Activated CD4-positive, alpha-beta T cell treated with anti-CD3 and anti-CD28 coated beads for 24 hours (primary cell): ENCODE data around the gene UVRAG.
"Not testable (repeated sequence)": the region's sequence is repeated elsewhere in the genome, so short reads cannot be mapped to it uniquely, and the experiment has no call there.

ENCODE experiments used
- DNase-seq, 2 donors: peaks; one replicate each; pipeline ENCODE4 v3.0.0-alpha.2; 2020; ENCODE audit warnings: low read depth in 2 of 2

The UVRAG gene

GRCh38 chr11:76074148-76075095 is 259.4 kb downstream of the UVRAG start:
- DNase-seq = no peak

GRCh38 chr11:76075716-76076115 is 260.7 kb downstream of the UVRAG start:
- no peak for DNase-seq

- not testable (repeated sequence) for DNase-seq
Measured at GRCh38 chr11:76076253-76076652, 261.2 kb downstream of the UVRAG start.

GRCh38 chr11:76076749-76077148 is 261.7 kb downstream of the UVRAG start:
- no peak for DNase-seq

GRCh38 chr11:76077575-76078150 is 262.7 kb downstream of the UVRAG start:
- DNase-seq = no peak

GRCh38 chr11:76081084-76081483 is 266.1 kb downstream of the UVRAG start:
- not testable (repeated sequence) for DNase-seq

GRCh38 chr11:76083563-76084451 is 268.8 kb downstream of the UVRAG start:
- no peak for DNase-seq

- no peak for DNase-seq
Measured at GRCh38 chr11:76085270-76085669, 270.3 kb downstream of the UVRAG start.

GRCh38 chr11:76086743-76087635 is 272.0 kb downstream of the UVRAG start:
- DNase-seq = no peak

GRCh38 chr11:76087749-76088148 is 272.7 kb downstream of the UVRAG start:
- no peak for DNase-seq

GRCh38 chr11:76088511-76088910 is 273.5 kb downstream of the UVRAG start:
- no peak for DNase-seq

GRCh38 chr11:76090174-76090573 is 275.2 kb downstream of the UVRAG start:
- no peak for DNase-seq

GRCh38 chr11:76090821-76091220 is 275.8 kb downstream of the UVRAG start:
- no peak for DNase-seq

GRCh38 chr11:76094740-76095139 is 279.7 kb downstream of the UVRAG start:
- DNase-seq = no peak

- no peak for DNase-seq
Measured at GRCh38 chr11:76095891-76096290, 280.9 kb downstream of the UVRAG start.

- DNase-seq = no peak
Measured at GRCh38 chr11:76096552-76096951, 281.5 kb downstream of the UVRAG start.

- no peak for DNase-seq
Measured at GRCh38 chr11:76102802-76103201, 287.8 kb downstream of the UVRAG start.

- no peak for DNase-seq
Measured at GRCh38 chr11:76103460-76103859, 288.4 kb downstream of the UVRAG start.

GRCh38 chr11:76104285-76104684 is 289.3 kb downstream of the UVRAG start:
- no peak for DNase-seq

GRCh38 chr11:76105637-76106036 is 290.6 kb downstream of the UVRAG start:
- no peak for DNase-seq

GRCh38 chr11:76107971-76108370 is 293.0 kb downstream of the UVRAG start:
- no peak for DNase-seq
